Hepatocyte (in vitro differentiated cells): ENCODE results near the gene SEMA3D. TPM values are rescaled to one million over a fixed set of nuclear protein-coding genes. Genes with fewer than 3 reads are reported as not detected.

Source experiments
- DNase-seq: peaks from one replicate; pipeline ENCODE4 v3.0.0-alpha.2; 2016; ENCODE audit warnings: low spot score
- H2AFZ ChIP-seq: fragments of 200-600 bp; sonication (generic); 2 replicates; pipeline ENCODE4 v1.6.0; 2016; ENCODE audit warnings: antibody characterized with exemption, mild to moderate bottlenecking
- H3K27ac ChIP-seq: fragments of 200-600 bp; sonication (generic); 2 replicates; pipeline ENCODE4 v1.5.1; 2016; ENCODE audit warnings: mild to moderate bottlenecking
- H3K27me3 ChIP-seq: fragments of 200-600 bp; sonication (generic); 2 replicates; pipeline ENCODE4 v1.6.1; 2016
- H3K36me3 ChIP-seq: fragments of 200-600 bp; sonication (generic); replicated peaks from 2 replicates; pipeline ENCODE4 v1.5.1; 2016; ENCODE audit warnings: low read depth; ENCODE audit not compliant: insufficient read depth
- H3K4me1 ChIP-seq: fragments of 200-600 bp; sonication (generic); 2 replicates; pipeline ENCODE4 v1.5.1; 2016; ENCODE audit warnings: mild to moderate bottlenecking, moderate library complexity; ENCODE audit not compliant: insufficient read depth
- H3K4me2 ChIP-seq: fragments of 200-600 bp; sonication (generic); 2 replicates; pipeline ENCODE4 v1.6.0; 2016
- H3K4me3 ChIP-seq: fragments of 200-600 bp; sonication (generic); 2 replicates; pipeline ENCODE4 v1.5.1; 2016; ENCODE audit warnings: mild to moderate bottlenecking
- H3K79me2 ChIP-seq: fragments of 200-600 bp; sonication (generic); 2 replicates; pipeline ENCODE4 v1.6.0; 2017; ENCODE audit warnings: mild to moderate bottlenecking
- H3K9me2 ChIP-seq: fragments of 200-600 bp; sonication (generic); replicated peaks from 2 replicates; pipeline ENCODE4 v1.6.0; 2017; ENCODE audit warnings: mild to moderate bottlenecking; ENCODE audit not compliant: insufficient read depth
- H3K9me3 ChIP-seq: fragments of 200-600 bp; sonication (generic); 2 replicates; pipeline ENCODE4 v1.5.1; 2016; ENCODE audit warnings: low read depth, mild to moderate bottlenecking
- H4K20me1 ChIP-seq: fragments of 200-600 bp; sonication (generic); 2 replicates; pipeline ENCODE4 v1.6.0; 2016; ENCODE audit warnings: mild to moderate bottlenecking; ENCODE audit not compliant: insufficient read depth, poor library complexity, severe bottlenecking
- CTCF ChIP-seq: fragments of 200-600 bp; sonication (generic); IDR thresholded peaks from 2 replicates; pipeline ENCODE4 v1.5.1; 2016; ENCODE audit warnings: antibody characterized with exemption, mild to moderate bottlenecking; ENCODE audit not compliant: poor library complexity
- EZH2 ChIP-seq: fragments of 200-600 bp; sonication (generic); IDR thresholded peaks from 2 replicates; pipeline ENCODE4 v1.6.1; 2016; ENCODE audit warnings: antibody characterized with exemption, mild to moderate bottlenecking, borderline replicate concordance
- EZH2phosphoT487 ChIP-seq: fragments of 200-600 bp; sonication (generic); IDR thresholded peaks from one replicate; pipeline ENCODE4 v1.6.1; 2018; ENCODE audit warnings: antibody characterized with exemption, mild to moderate bottlenecking, low read depth, moderate library complexity; ENCODE audit not compliant: unreplicated experiment, severe bottlenecking
- WGBS: methylation state at CpG from one replicate; pipeline ENCODE4 v1.1.6; 2016; ENCODE audit warnings: low lambda C conversion rate; ENCODE audit errors: missing lambda C conversion rate; 5-methylcytosine and 5-hydroxymethylcytosine counted together
- polyA plus RNA-seq: library from polyadenylated mRNA; unstranded; fragments of >200 nt; fragmentation: Nextera tagmentation; extraction: Ambion mirVana; gene quantifications from 2 replicates; pipeline ENCODE4 v1.2.1, GENCODE V29; 2016
- total RNA-seq: library from RNA; depleted of rRNA; stranded (reverse); fragments of >200 nt; gene quantifications from 2 replicates; pipeline ENCODE4 v1.2.3, GENCODE V29; 2014

Gene SEMA3D
- total and polyA plus RNA-seq, 2 experiments from 2014 or later = 18.7 to 44.9 TPM

DNA sequence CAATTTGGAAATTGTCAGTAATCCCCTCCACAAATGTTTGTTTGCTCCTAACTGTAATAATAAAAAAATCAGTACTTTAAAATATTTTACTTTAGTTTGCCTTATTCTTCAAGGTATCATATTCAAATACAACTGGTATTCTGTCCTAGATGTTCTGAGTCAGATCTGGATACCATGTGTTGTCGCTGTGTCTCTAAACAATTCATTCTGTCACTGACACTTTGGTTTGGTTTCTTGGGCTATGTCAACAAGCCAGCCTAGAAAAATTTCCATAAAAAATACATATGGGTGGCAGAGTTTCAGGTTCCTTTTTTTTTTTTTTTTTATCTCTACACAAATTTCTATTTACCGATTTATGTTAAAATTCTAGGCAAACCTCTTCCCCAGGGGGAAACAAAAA is 33.2 kb upstream of the SEMA3D start:
- Histone ChIP-seq H3K36me3 (no peaks in the 10 kb centered on the region), H3K27me3 (no peaks in the 10 kb centered on the region), H2AFZ (no peak overlapping the region), H4K20me1 (no peaks in the 10 kb centered on the region), H3K4me2 (no peak overlapping the region), H3K27ac (no peak overlapping the region), H3K79me2 (no peaks in the 10 kb centered on the region), H3K4me3 (no peak overlapping the region), H3K4me1 (peaks cover 8% of the 10 kb centered on the region), H3K9me2 (no peaks in the 10 kb centered on the region), H3K9me3 (no peaks in the 10 kb centered on the region)
- TF ChIP-seq EZH2 (no peak), CTCF (no peak), EZH2phosphoT487 (no peak)
- no peak for DNase-seq
- 86% methylated on average over 2 of the region's 2 CpGs for WGBS

- Histone ChIP-seq H3K79me2 (no peaks in the 10 kb centered on the region), H3K36me3 (no peaks in the 10 kb centered on the region), H3K4me1 (peaks cover 8% of the 10 kb centered on the region), H3K4me2 (no peak overlapping the region), H3K9me2 (no peaks in the 10 kb centered on the region), H3K27ac (no peak overlapping the region), H3K27me3 (no peaks in the 10 kb centered on the region), H3K4me3 (no peak overlapping the region), H2AFZ (no peak overlapping the region), H3K9me3 (no peaks in the 10 kb centered on the region), H4K20me1 (no peaks in the 10 kb centered on the region)
- 85% methylated on average over 2 of the region's 2 CpGs for WGBS
- no peak for DNase-seq
- TF ChIP-seq EZH2phosphoT487 (no peak), CTCF (no peak), EZH2 (no peak)
Measured at GRCh38 chr7:85217085-85217484, 30.2 kb upstream of the SEMA3D start.

DNA sequence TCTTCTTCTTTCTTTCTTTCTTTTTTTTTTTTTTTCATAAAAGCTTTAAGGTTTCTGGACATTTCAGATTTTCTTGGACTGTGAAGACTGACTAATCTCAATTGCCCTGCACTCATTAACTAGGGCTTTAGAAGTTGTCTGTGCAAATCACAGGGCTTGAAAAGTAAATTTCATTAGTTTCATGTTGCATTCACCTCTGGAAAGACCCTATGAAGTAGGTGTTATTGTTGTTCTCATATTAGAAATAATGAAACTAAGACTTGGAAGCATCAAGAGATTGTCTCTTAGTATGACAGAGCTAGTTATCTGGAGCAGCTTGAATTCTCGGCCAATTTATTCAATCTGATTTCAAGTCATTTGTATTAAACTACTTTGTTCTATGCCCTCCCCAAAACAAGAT is 28.2 kb upstream of the SEMA3D start:
- H2AFZ ChIP-seq = no peak overlapping the region
- no peaks in the 10 kb centered on the region for H4K20me1 ChIP-seq
- no peaks in the 10 kb centered on the region for H3K4me1 ChIP-seq
- no peak overlapping the region for H3K4me3 ChIP-seq
- no peak for DNase-seq
- no peak overlapping the region for H3K27ac ChIP-seq
- H3K79me2 ChIP-seq = no peaks in the 10 kb centered on the region
- no peak overlapping the region for H3K4me2 ChIP-seq
- no peaks in the 10 kb centered on the region for H3K27me3 ChIP-seq
- no peaks in the 10 kb centered on the region for H3K9me2 ChIP-seq
- TF ChIP-seq EZH2phosphoT487 = no peak
- TF ChIP-seq CTCF = no peak
- no peak for TF ChIP-seq EZH2
- no peaks in the 10 kb centered on the region for H3K9me3 ChIP-seq
- no peaks in the 10 kb centered on the region for H3K36me3 ChIP-seq
- WGBS = 94% methylated on average over 1 of the region's 1 CpG

- Histone ChIP-seq H3K4me2 (no peak overlapping the region), H3K27me3 (no peaks in the 10 kb centered on the region), H3K36me3 (no peaks in the 10 kb centered on the region), H3K4me3 (no peak overlapping the region), H2AFZ (no peak overlapping the region), H3K79me2 (no peaks in the 10 kb centered on the region), H3K4me1 (no peaks in the 10 kb centered on the region), H3K27ac (no peak overlapping the region), H3K9me3 (no peaks in the 10 kb centered on the region), H4K20me1 (no peaks in the 10 kb centered on the region), H3K9me2 (no peaks in the 10 kb centered on the region)
- TF ChIP-seq CTCF = no peak
- no peak for TF ChIP-seq EZH2
- TF ChIP-seq EZH2phosphoT487 = no peak
- DNase-seq = no peak
- 33% methylated on average over 1 of the region's 1 CpG for WGBS
Measured at GRCh38 chr7:85213500-85213899, 26.6 kb upstream of the SEMA3D start.
